Muscle of arm (tissue), 14 donors: ENCODE results near the gene ILKAP. TPM values are rescaled to one million over a fixed set of nuclear protein-coding genes. Genes with fewer than 3 reads are reported as not detected.

Experiments used
- DNase-seq: peaks from one replicate; pipeline ENCODE4 v3.0.0-alpha.2; 2013
- long read RNA-seq, 11 donors: transcript quantifications; one replicate each; lab custom pipeline, GENCODE V29; 2026
- polyA plus RNA-seq, 12 donors: library from polyadenylated mRNA; unstranded; fragments of 120-200 nt; gene quantifications; one replicate each; pipeline ENCODE4 v1.2.1, GENCODE V29; 2013; ENCODE audit not compliant: insufficient read length in 12 of 12

The ILKAP gene, protein sequence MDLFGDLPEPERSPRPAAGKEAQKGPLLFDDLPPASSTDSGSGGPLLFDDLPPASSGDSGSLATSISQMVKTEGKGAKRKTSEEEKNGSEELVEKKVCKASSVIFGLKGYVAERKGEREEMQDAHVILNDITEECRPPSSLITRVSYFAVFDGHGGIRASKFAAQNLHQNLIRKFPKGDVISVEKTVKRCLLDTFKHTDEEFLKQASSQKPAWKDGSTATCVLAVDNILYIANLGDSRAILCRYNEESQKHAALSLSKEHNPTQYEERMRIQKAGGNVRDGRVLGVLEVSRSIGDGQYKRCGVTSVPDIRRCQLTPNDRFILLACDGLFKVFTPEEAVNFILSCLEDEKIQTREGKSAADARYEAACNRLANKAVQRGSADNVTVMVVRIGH
- polyA plus RNA-seq, result 10 to 100 TPM in 11 of 12 donors, not detected in 1; 30.9 to 62.5 (median 36.2) TPM
- long read RNA-seq, donor 1, transcript ILKAP-201 (12 exons, 1,490 nt), result major isoform, 8 of 41 reads
- long read RNA-seq, donor 1, partial matches to known transcripts, result 27 of 41 reads
- long read RNA-seq, donor 1, other reads (novel, unspliced or antisense), result 0 of 41 reads
- long read RNA-seq, donor 2, transcript ILKAP-201 (12 exons, 1,490 nt), result major isoform, 18 of 22 reads
- long read RNA-seq, donor 2, partial matches to known transcripts, result 0 of 22 reads
- long read RNA-seq, donor 2, other reads (novel, unspliced or antisense), result 0 of 22 reads
- long read RNA-seq, donor 3, transcript ILKAP-201 (12 exons, 1,490 nt), result major isoform, 8 of 11 reads
- long read RNA-seq, donor 3, partial matches to known transcripts, result 0 of 11 reads
- long read RNA-seq, donor 3, other reads (novel, unspliced or antisense), result 0 of 11 reads
- long read RNA-seq, donor 4, partial matches to known transcripts, result 0 of 5 reads
- long read RNA-seq, donor 4, other reads (novel, unspliced or antisense), result 0 of 5 reads
- long read RNA-seq, donor 5, transcript ILKAP-201 (12 exons, 1,490 nt), result major isoform, 20 of 28 reads
- long read RNA-seq, donor 5, partial matches to known transcripts, result 6 of 28 reads
- long read RNA-seq, donor 5, other reads (novel, unspliced or antisense), result 0 of 28 reads
- long read RNA-seq, donor 6, transcript ILKAP-201 (12 exons, 1,490 nt), result major isoform, 10 of 14 reads
- long read RNA-seq, donor 6, partial matches to known transcripts, result 0 of 14 reads
- long read RNA-seq, donor 6, other reads (novel, unspliced or antisense), result 0 of 14 reads
- long read RNA-seq, donor 7, transcript ILKAP-201 (12 exons, 1,490 nt), result major isoform, 5 of 7 reads
- long read RNA-seq, donor 7, partial matches to known transcripts, result 0 of 7 reads
- long read RNA-seq, donor 7, other reads (novel, unspliced or antisense), result 0 of 7 reads
- long read RNA-seq, donor 8, transcript ILKAP-201 (12 exons, 1,490 nt), result major isoform, 12 of 15 reads
- long read RNA-seq, donor 8, partial matches to known transcripts, result 0 of 15 reads
- long read RNA-seq, donor 8, other reads (novel, unspliced or antisense), result 0 of 15 reads
- long read RNA-seq, donor 9, transcript ILKAP-201 (12 exons, 1,490 nt), result major isoform, 5 of 7 reads
- long read RNA-seq, donor 9, partial matches to known transcripts, result 0 of 7 reads
- long read RNA-seq, donor 9, other reads (novel, unspliced or antisense), result 0 of 7 reads
- long read RNA-seq, donor 10, transcript ILKAP-201 (12 exons, 1,490 nt), result major isoform, 11 of 15 reads
- long read RNA-seq, donor 10, partial matches to known transcripts, result 0 of 15 reads
- long read RNA-seq, donor 10, other reads (novel, unspliced or antisense), result 0 of 15 reads
- long read RNA-seq, donor 11, transcript ILKAP-201 (12 exons, 1,490 nt), result major isoform, 18 of 18 reads
- long read RNA-seq, donor 11, partial matches to known transcripts, result 0 of 18 reads
- long read RNA-seq, donor 11, other reads (novel, unspliced or antisense), result 0 of 18 reads

GRCh38 chr2:238203094-238203972 lies at the start of gene ILKAP:
TSS of gene ILKAP (minus strand) at chr2:238203695. CDS start at chr2:238203553, 142 bp downstream.
- peak; percentile 75 for DNase-seq

DNA sequence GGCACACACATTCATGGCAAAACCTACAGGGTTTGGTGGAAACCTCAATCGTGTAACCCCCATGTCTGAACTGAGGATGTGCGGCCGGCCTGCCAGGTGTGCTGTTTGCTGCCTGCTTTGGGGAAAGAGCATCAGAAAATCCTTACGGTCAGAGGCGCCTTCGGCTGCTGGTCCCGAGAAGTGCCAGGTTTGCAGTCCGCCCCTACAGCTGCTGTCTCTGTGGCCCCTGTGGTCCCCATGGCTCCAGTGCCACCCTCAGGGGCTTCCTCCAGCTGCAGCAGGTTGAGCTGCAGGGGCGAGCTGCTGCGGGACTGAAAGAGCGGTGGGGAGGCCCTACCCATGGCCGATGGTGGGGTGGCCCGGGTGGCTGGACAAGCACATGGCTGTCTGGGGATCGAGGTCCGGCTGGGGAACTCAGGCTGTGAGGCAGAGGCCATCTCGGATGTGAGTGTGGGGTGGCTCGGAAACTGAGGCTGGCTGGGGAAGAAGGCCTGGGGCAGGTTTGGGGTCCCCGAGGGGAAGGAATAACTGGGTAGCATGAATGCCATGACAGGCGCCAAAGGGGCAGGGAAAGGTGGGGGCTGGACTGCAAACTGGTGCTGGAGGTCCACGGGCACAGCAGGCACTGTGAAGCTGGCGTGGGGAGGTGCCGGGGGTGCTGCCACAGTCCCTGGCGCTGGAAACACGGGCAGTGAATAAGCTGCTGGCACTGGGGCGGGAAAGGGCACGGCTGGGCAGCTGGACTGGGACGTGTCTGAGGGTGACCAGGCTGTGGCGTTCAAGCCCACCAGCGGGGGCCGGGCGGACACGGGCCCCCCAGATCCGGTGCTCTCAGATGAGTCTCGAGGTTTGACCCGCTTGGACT lies 49.5 kb upstream of the ILKAP start:
- no peak for DNase-seq

DNA sequence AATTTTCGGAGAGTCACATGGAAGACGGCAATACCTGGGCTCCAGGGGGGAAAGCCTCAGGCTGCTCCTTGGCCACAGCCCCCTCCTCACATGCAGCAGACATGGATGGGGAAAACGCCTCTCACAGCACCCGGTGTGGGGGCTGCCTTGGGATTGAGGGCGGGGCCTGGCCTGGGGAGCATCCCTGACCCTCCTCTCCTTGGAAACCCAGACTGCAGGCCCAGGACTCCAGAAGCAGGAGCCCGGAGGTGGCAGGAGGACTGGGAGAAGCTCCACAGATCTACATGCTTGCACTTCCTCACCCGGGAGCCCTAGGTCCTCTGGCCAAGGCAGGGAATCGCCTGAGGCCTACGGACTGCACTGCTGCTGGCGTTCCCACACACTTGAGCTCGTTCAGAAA lies 48.5 kb upstream of the ILKAP start:
- no peak for DNase-seq

GRCh38 chr2:238251331-238251730 lies 47.8 kb upstream of the ILKAP start:
- DNase-seq, result no peak

- DNase-seq, result no peak
These were observed 47.4 kb upstream of the ILKAP start for GRCh38 chr2:238250896-238251295.

GRCh38 chr2:238247841-238248453 lies 44.5 kb upstream of the ILKAP start:
- DNase-seq, result no peak

GRCh38 chr2:238247002-238247822 lies 43.7 kb upstream of the ILKAP start:
- DNase-seq, result no peak

DNA sequence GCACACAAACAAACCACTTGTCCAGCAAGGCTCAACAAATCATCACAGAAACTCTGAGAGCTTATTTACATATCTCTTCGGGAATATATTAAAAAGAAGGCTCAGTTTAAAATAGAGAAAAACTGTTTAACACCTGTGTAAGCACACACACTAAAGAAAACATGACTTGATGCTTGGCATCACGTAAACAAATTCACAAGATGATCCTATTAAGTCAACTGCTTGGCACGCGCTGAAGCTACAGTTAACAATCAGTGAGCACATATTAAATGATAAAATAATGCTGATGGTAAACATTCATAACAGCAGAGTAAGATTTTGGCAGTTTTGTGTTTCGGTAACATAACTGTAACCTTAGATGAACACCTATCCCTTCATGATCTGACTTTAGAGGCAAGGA lies 40.7 kb upstream of the ILKAP start:
- no peak for DNase-seq

DNA sequence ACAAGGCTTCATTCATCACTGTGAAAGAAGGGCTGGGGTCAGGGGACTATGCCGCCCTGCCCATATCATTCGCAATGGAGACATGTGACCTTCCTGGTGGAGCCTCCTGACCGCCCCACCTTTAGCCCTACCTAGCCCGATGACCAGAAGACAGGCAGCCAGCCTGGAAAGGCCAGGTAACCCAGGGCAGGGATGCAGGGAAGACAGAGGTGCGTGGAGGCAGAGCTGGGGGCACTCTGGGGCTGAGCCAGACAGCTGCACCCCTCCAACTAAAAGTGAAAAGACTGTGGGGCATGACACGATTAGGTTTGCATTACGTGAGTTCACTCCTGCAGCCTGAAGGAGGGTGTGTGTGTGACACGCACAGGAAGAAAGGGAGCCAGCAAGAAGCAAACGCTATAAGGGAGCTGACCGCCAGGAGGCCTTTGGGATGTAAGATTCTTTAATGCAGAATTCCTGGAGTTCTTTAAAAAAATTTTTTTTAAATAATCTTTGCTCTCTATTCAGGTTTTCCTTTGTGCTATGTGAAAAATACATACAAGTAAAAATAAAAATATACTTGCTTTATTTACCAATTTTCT lies 40.1 kb upstream of the ILKAP start:
- no peak for DNase-seq

DNA sequence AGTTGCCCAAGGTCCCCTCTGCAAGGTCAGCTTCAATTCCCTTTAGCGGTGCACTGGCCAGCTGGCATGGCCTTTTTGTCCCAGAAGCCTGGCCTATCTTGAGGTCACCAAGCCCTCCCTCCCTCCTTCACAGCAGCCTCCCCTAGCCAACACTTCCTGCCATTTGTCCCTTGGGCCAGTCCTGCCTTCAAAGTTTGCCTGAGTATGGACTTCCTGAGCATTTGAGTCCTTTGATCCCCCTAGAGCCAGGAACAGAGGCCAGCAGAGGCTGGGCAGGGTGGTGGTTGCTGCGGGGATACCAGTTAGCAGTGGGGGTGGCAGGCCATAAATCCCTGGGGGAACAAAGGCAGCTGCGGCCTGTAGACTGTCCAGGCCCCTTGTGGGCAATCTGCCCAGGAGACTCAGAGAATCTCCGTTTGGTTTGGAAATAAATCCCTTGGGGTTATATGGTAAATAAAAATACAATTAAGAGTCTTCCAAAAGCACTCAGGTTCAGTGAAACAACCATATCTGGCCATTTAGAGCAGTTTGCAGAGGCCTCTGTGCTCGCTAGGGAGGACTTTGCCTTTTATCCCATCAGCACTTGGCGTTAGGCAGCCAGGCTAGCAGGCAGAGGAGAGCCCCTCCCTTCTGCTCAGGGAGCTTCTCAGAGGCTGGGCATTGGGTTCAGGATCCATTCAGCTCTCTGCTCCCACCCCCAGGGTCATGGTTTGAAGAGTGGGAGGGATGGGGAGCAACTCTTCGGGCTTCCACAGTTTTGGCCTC lies 39.4 kb upstream of the ILKAP start:
- DNase-seq, result no peak

GRCh38 chr2:238241970-238242369 lies 38.5 kb upstream of the ILKAP start:
- DNase-seq, result no peak

GRCh38 chr2:238240757-238241711 lies 37.5 kb upstream of the ILKAP start:
- peak; percentile 64 for DNase-seq

GRCh38 chr2:238239863-238240756 lies 36.6 kb upstream of the ILKAP start, which contains the start of gene HES6:
TSS of gene HES6 (minus strand) at chr2:238240038. CDS start at chr2:238239905, 133 bp downstream.
- DNase-seq, result peak; percentile 85

- no peak for DNase-seq
These were observed 36.0 kb upstream of the ILKAP start for GRCh38 chr2:238239543-238239862.
